Measurements from ENCODE around the gene AUTS2. TPM values are rescaled to one million over a fixed set of nuclear protein-coding genes. Genes with fewer than 3 reads are reported as not detected.

AUTS2 gene
- total RNA-seq, 1 experiment from 2014 or later = 50.0 TPM

DNA sequence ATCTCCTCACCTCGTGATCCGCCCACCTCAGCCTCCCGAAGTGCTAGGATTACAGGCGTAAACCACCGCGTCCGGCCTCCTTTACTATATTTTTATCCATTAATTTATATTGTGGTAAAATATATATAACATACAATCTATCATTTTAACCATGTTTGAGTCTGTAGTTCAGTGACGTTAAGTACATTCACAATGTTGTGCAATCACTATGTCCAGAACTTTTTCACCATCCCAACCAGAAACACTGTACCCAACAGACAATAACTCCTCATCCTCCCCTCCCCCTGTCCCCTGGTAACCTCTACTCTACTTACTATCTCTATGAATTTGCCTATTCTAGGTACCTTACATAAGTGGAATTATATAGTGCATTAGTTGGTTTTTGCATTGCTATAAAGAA is 1236.1 kb downstream of the AUTS2 start:
- peaks cover 9% of the 10 kb centered on the region for H3K27me3 Mint-ChIP-seq (ENCODE audit: low read depth)
- H3K4me3 Mint-ChIP-seq = no peak overlapping the region
- ChIA-PET POLR2A (no interaction called here), CTCF (no interaction called here)
- H3K4me1 Mint-ChIP-seq = peaks cover 30% of the 10 kb centered on the region
- ATAC-seq (no peak), DNase-seq (ENCODE audit: low spot score) (no peak)
- H3K27ac Mint-ChIP-seq = no peak overlapping the region
- peaks cover 42% of the 10 kb centered on the region for H3K36me3 Mint-ChIP-seq
- peaks cover 33% of the 10 kb centered on the region for H3K9me3 Mint-ChIP-seq
- TF ChIP-seq ZNF532 (CRISPR knock-in tag; IDR thresholded peaks at IDR 0.05; ENCODE audit: borderline replicate concordance) (no peak), TEAD1 (CRISPR knock-in tag; IDR thresholded peaks at IDR 0.05) (no peak), GABPB1 (CRISPR knock-in tag; IDR thresholded peaks at IDR 0.05) (no peak), SP1 (CRISPR knock-in tag; conservative IDR thresholded peaks at IDR 0.05) (no peak), ARID4B (CRISPR knock-in tag; IDR thresholded peaks at IDR 0.05; ENCODE audit: borderline replicate concordance) (no peak), IRF1 (CRISPR knock-in tag; IDR thresholded peaks at IDR 0.05) (no peak), ZNF263 (CRISPR knock-in tag; IDR thresholded peaks at IDR 0.05; ENCODE audit: low read depth) (no peak), SMAD3 (CRISPR knock-in tag; IDR thresholded peaks at IDR 0.05; ENCODE audit: borderline replicate concordance) (no peak), ZNF423 (CRISPR knock-in tag; IDR thresholded peaks at IDR 0.05) (no peak), PRRX2 (CRISPR knock-in tag; IDR thresholded peaks at IDR 0.05) (no peak), GRHL2 (CRISPR knock-in tag; IDR thresholded peaks at IDR 0.05; ENCODE audit: insufficient replicate concordance, severe bottlenecking) (no peak), ZNF219 (CRISPR knock-in tag; IDR thresholded peaks at IDR 0.05; ENCODE audit: borderline replicate concordance) (no peak), CTCF (IDR thresholded peaks at IDR 0.05) (no peak), ZNF317 (CRISPR knock-in tag; IDR thresholded peaks at IDR 0.05; ENCODE audit: borderline replicate concordance, low read depth) (no peak)
- TF ChIP-seq, protein P1, sequence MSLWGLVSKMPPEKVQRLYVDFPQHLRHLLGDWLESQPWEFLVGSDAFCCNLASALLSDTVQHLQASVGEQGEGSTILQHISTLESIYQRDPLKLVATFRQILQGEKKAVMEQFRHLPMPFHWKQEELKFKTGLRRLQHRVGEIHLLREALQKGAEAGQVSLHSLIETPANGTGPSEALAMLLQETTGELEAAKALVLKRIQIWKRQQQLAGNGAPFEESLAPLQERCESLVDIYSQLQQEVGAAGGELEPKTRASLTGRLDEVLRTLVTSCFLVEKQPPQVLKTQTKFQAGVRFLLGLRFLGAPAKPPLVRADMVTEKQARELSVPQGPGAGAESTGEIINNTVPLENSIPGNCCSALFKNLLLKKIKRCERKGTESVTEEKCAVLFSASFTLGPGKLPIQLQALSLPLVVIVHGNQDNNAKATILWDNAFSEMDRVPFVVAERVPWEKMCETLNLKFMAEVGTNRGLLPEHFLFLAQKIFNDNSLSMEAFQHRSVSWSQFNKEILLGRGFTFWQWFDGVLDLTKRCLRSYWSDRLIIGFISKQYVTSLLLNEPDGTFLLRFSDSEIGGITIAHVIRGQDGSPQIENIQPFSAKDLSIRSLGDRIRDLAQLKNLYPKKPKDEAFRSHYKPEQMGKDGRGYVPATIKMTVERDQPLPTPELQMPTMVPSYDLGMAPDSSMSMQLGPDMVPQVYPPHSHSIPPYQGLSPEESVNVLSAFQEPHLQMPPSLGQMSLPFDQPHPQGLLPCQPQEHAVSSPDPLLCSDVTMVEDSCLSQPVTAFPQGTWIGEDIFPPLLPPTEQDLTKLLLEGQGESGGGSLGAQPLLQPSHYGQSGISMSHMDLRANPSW (CRISPR knock-in tag; conservative IDR thresholded peaks at IDR 0.05; ENCODE audit: low read depth) = no peak
- TF ChIP-seq, protein P2, sequence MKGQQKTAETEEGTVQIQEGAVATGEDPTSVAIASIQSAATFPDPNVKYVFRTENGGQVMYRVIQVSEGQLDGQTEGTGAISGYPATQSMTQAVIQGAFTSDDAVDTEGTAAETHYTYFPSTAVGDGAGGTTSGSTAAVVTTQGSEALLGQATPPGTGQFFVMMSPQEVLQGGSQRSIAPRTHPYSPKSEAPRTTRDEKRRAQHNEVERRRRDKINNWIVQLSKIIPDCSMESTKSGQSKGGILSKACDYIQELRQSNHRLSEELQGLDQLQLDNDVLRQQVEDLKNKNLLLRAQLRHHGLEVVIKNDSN (CRISPR knock-in tag; IDR thresholded peaks at IDR 0.05) = no peak
- TF ChIP-seq, protein P3, sequence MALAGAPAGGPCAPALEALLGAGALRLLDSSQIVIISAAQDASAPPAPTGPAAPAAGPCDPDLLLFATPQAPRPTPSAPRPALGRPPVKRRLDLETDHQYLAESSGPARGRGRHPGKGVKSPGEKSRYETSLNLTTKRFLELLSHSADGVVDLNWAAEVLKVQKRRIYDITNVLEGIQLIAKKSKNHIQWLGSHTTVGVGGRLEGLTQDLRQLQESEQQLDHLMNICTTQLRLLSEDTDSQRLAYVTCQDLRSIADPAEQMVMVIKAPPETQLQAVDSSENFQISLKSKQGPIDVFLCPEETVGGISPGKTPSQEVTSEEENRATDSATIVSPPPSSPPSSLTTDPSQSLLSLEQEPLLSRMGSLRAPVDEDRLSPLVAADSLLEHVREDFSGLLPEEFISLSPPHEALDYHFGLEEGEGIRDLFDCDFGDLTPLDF (CRISPR knock-in tag; IDR thresholded peaks at IDR 0.05) = no peak
- TF ChIP-seq, protein P4, sequence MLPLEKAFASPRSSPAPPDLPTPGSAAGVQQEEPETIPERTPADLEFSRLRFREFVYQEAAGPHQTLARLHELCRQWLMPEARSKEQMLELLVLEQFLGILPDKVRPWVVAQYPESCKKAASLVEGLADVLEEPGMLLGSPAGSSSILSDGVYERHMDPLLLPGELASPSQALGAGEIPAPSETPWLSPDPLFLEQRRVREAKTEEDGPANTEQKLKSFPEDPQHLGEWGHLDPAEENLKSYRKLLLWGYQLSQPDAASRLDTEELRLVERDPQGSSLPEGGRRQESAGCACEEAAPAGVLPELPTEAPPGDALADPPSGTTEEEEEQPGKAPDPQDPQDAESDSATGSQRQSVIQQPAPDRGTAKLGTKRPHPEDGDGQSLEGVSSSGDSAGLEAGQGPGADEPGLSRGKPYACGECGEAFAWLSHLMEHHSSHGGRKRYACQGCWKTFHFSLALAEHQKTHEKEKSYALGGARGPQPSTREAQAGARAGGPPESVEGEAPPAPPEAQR (CRISPR knock-in tag; IDR thresholded peaks at IDR 0.05) = no peak
